DMS79 treated with DMSO at 0.1 percent for 48 hours (cell line): Measurements from ENCODE around the gene BNIP1.
A peak's percentile ranks its signal among the peaks of the same experiment; 100 is the strongest.
"Not testable (repeated sequence)": the region's sequence is repeated elsewhere in the genome, so short reads cannot be mapped to it uniquely, and the experiment has no call there.

ENCODE experiments used
- DNase-seq: peaks from one replicate; lab custom pipeline; 2025; lab: John Stamatoyannopoulos, UW

Gene BNIP1

GRCh38 chr5:173144200-173145176 is at the start of gene BNIP1:
BNIP1 (plus strand) TSS chr5:173144531; CDS start chr5:173144546, 15 bp downstream.
- peak; percentile 70 for DNase-seq

- DNase-seq = no peak
Measured at GRCh38 chr5:173098787-173099186, 45.5 kb upstream of the BNIP1 start.

GRCh38 chr5:173099461-173099860 is 44.9 kb upstream of the BNIP1 start:
- no peak for DNase-seq

- DNase-seq = no peak
Measured at GRCh38 chr5:173101245-173101644, 43.1 kb upstream of the BNIP1 start.

GRCh38 chr5:173103411-173103810 is 40.9 kb upstream of the BNIP1 start:
- no peak for DNase-seq

GRCh38 chr5:173108914-173109313 is 35.4 kb upstream of the BNIP1 start:
- peak; percentile 15 for DNase-seq

- DNase-seq = no peak
Measured at GRCh38 chr5:173114536-173114935, 29.8 kb upstream of the BNIP1 start.

GRCh38 chr5:173119719-173120118 is 24.6 kb upstream of the BNIP1 start:
- DNase-seq = no peak

GRCh38 chr5:173123416-173123815 is 20.9 kb upstream of the BNIP1 start:
- DNase-seq = no peak

- not testable (repeated sequence) for DNase-seq
Measured at GRCh38 chr5:173132166-173132565, 12.2 kb upstream of the BNIP1 start.

GRCh38 chr5:173138707-173139106 is 5.6 kb upstream of the BNIP1 start:
- DNase-seq = no peak

- DNase-seq = no peak
Measured at GRCh38 chr5:173139631-173140030, 4.7 kb upstream of the BNIP1 start.

- DNase-seq = no peak
Measured at GRCh38 chr5:173140769-173141168, 3.6 kb upstream of the BNIP1 start.

- no peak for DNase-seq
Measured at GRCh38 chr5:173143567-173143966, 764 bp upstream of the BNIP1 start.

- no peak for DNase-seq
Measured at GRCh38 chr5:173148354-173148753, 4.0 kb downstream of the BNIP1 start.

- DNase-seq = no peak
Measured at GRCh38 chr5:173152547-173152946, 8.2 kb downstream of the BNIP1 start.

GRCh38 chr5:173153842-173154241 is 9.5 kb downstream of the BNIP1 start:
- no peak for DNase-seq

- DNase-seq = not testable (repeated sequence)
Measured at GRCh38 chr5:173154619-173155018, 10.3 kb downstream of the BNIP1 start.

GRCh38 chr5:173155912-173156311 is 11.6 kb downstream of the BNIP1 start:
- no peak for DNase-seq

- no peak for DNase-seq
Measured at GRCh38 chr5:173158366-173158765, 14.0 kb downstream of the BNIP1 start.

GRCh38 chr5:173159256-173159655 is 14.9 kb downstream of the BNIP1 start:
- no peak for DNase-seq

GRCh38 chr5:173161148-173161547 is 16.8 kb downstream of the BNIP1 start:
- DNase-seq = no peak

- DNase-seq = no peak
Measured at GRCh38 chr5:173163219-173163618, 18.9 kb downstream of the BNIP1 start.
